ENCODE data around the gene SPATS2. TPM values are rescaled to one million over a fixed set of nuclear protein-coding genes. Genes with fewer than 3 reads are reported as not detected.

SPATS2 gene
- total and polyA plus RNA-seq, 2 of the 4 experiments (the other 2 are of a cell fraction): 50.6 to 63.3 TPM

DNA sequence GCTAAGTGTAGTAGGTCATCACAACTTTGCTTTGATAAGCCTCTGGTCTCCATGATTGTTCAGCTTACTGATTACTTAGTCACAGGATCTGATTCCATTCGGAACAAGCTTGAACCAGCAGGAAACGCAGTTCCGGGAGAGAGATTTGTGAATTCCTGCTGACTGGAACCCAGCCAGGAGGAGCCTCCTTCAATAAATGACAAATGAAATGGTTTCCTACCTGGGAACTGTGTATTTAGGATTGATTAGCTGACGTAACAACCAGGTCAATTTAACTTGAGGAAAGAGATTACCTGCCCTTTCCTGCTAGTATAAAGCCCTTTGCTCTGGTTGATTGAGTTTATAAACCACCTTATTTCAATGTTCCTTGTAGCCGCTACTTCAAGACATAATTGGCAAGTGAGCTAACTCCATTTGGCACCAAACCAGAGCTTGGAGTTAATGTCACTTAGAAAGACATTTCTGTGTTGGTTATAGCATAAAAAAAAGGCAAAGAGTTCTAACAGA lies 136.5 kb downstream of the SPATS2 start:
- ATAC-seq (ENCODE audit: low read depth) (peak; percentile 38; the same call in 1 of the 2 replicates), DNase-seq (peak; percentile 81)
- Histone ChIP-seq H3K9me1 (ENCODE audit: insufficient read depth, low read length) (peaks cover 6% of the 10 kb centered on the region; the same call in 1 of the 2 replicates), H2BK15ac (ENCODE audit: low read depth, low read length) (peak overlapping the region; percentile 23; the same call in 1 of the 3 replicates), H4K20me1 (ENCODE audit: insufficient read depth, low read length) (no peaks in the 10 kb centered on the region), H3K4ac (ENCODE audit: low read depth, low read length) (peak overlapping the region; percentile 44; the same call in 1 of the 2 replicates), H4K91ac (ENCODE audit: insufficient read depth, low read depth, low read length) (peak overlapping the region; percentile 6; the same call in 1 of the 2 replicates), H3K4me2 (ENCODE audit: low read depth, low read length) (peak overlapping the region; percentile 2; the same call in 1 of the 2 replicates), H3K4me1 (ENCODE audit: control insufficient read depth, insufficient read depth, low read length) (peaks cover 5% of the 10 kb centered on the region), H3K23ac (ENCODE audit: low read depth, low read length) (peak overlapping the region; percentile 31; the same call in 1 of the 2 replicates), H2BK20ac (ENCODE audit: low read depth, low read length) (peak overlapping the region; percentile 60; the same call in 1 of the 2 replicates), H3K4me3 (ENCODE audit: insufficient read depth, low read depth, low read length) (no peak overlapping the region), H3K14ac (replicated peaks; ENCODE audit: low read depth, low read length) (0 out of 2 replicates have a peak overlapping the region, but pooled peaks have one; percentile 49), H4K5ac (ENCODE audit: low read depth, low read length) (peak overlapping the region; percentile 1; the same call in 1 of the 2 replicates), H2AK9ac (replicated peaks; ENCODE audit: low read depth, low read length, poor library complexity) (no peak overlapping the region), H3K27me3 (ENCODE audit: control insufficient read depth, insufficient read depth, low read length) (no peaks in the 10 kb centered on the region), H3K79me1 (ENCODE audit: low read depth in 1 of 2, low read length in 2 of 2) (peaks cover 4 to 32% of the 10 kb centered on the region in 2 experiments), H3K9ac (ENCODE audit: low read depth, low read length) (no peak overlapping the region), H2BK5ac (ENCODE audit: low read depth, low read length, poor library complexity, severe bottlenecking) (peak overlapping the region; percentile 44), H3K9me3 (ENCODE audit: control insufficient read depth, insufficient read depth, low read length) (no peaks in the 10 kb centered on the region; the same call in 1 of the 2 replicates), H4K8ac (ENCODE audit: low read depth in 2 of 2, low read length in 2 of 2) (peak overlapping the region in 1 of 2 experiments; percentile 20; a peak in 1 of 4 replicates), H3K27ac (ENCODE audit: insufficient read depth, low read length) (no peak overlapping the region), H2AK5ac (ENCODE audit: low read depth, low read length) (0 out of 2 replicates have a peak overlapping the region, but pooled peaks have one; percentile 7), H3K56ac (ENCODE audit: extremely low read depth, insufficient read depth, low read length) (no peak overlapping the region), H2AFZ (replicated peaks; ENCODE audit: low read length, poor library complexity) (no peak overlapping the region), H3K36me3 (ENCODE audit: control insufficient read depth, insufficient read depth, low read length) (peaks cover 8% of the 10 kb centered on the region), H2BK120ac (ENCODE audit: low read depth, low read length) (peak overlapping the region; percentile 82; the same call in 1 of the 2 replicates), H3K18ac (ENCODE audit: low read depth, low read length) (peak overlapping the region; percentile 21; the same call in 1 of the 2 replicates)
- ChIA-PET POLR2A (ENCODE audit: unreplicated experiment) (no interaction called here), CTCF (interaction anchor here (1.0 to 1.2 kb wide), 2 partner anchors 145 to 172 kb away, joined by 3 to 4 read pairs; no protein-coding TSS in a partner anchor)
- in situ Hi-C loops (cut with MboI; ENCODE audit: low sequenced_read_pairs): no loop called here
- WGBS, 2 experiments (ENCODE audit: extremely low coverage in 2 of 2, insufficient read length in 1 of 2): no CpG with 5 or more reads among the region's 5 CpGs
- BruUV-seq (replicated peaks): no TSS peak
- intact Hi-C loops (cut with micrococcal nuclease): no loop called here
- dilution Hi-C loops (cut with HindIII; ENCODE audit: low sequenced_read_pairs, unreplicated experiment): loop anchor here (25.0 kb wide), 1 partner anchor 141 kb away; the partner anchor contains the start of gene SPATS2
- no peak for TF ChIP-seq RAD21 (IDR thresholded peaks at IDR 0.05; ENCODE audit: low read length)
- TF ChIP-seq MAFK (IDR thresholded peaks at IDR 0.05; ENCODE audit: low read depth, low read length): no peak
- TF ChIP-seq, protein P1, sequence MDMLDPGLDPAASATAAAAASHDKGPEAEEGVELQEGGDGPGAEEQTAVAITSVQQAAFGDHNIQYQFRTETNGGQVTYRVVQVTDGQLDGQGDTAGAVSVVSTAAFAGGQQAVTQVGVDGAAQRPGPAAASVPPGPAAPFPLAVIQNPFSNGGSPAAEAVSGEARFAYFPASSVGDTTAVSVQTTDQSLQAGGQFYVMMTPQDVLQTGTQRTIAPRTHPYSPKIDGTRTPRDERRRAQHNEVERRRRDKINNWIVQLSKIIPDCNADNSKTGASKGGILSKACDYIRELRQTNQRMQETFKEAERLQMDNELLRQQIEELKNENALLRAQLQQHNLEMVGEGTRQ (IDR thresholded peaks at IDR 0.05; ENCODE audit: low read depth, low read length): no peak
- TF ChIP-seq POLR2A (IDR thresholded peaks at IDR 0.05; ENCODE audit: low read depth, low read length): no peak
- TF ChIP-seq MXI1 (IDR thresholded peaks at IDR 0.05; ENCODE audit: borderline replicate concordance, low read depth, low read length): no peak
- no peak for TF ChIP-seq RFX5 (IDR thresholded peaks at IDR 0.05; ENCODE audit: low read depth, low read length)
- no peak for TF ChIP-seq NFE2L2 (IDR thresholded peaks at IDR 0.05; ENCODE audit: low read depth, low read length)
- no peak for TF ChIP-seq CHD1 (IDR thresholded peaks at IDR 0.05; ENCODE audit: low read depth, low read length)
- TF ChIP-seq MAZ (IDR thresholded peaks at IDR 0.05; ENCODE audit: borderline replicate concordance, low read depth, low read length): no peak
- TF ChIP-seq, protein P2, sequence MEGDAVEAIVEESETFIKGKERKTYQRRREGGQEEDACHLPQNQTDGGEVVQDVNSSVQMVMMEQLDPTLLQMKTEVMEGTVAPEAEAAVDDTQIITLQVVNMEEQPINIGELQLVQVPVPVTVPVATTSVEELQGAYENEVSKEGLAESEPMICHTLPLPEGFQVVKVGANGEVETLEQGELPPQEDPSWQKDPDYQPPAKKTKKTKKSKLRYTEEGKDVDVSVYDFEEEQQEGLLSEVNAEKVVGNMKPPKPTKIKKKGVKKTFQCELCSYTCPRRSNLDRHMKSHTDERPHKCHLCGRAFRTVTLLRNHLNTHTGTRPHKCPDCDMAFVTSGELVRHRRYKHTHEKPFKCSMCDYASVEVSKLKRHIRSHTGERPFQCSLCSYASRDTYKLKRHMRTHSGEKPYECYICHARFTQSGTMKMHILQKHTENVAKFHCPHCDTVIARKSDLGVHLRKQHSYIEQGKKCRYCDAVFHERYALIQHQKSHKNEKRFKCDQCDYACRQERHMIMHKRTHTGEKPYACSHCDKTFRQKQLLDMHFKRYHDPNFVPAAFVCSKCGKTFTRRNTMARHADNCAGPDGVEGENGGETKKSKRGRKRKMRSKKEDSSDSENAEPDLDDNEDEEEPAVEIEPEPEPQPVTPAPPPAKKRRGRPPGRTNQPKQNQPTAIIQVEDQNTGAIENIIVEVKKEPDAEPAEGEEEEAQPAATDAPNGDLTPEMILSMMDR (conservative IDR thresholded peaks at IDR 0.05; ENCODE audit: low read depth, low read length): no peak

Data from IMR-90 (cell line).